ENCODE results near the gene ZBED3.
"Not testable (repeated sequence)": the region's sequence is repeated elsewhere in the genome, so short reads cannot be mapped to it uniquely, and the experiment has no call there.

ZBED3 gene

DNA sequence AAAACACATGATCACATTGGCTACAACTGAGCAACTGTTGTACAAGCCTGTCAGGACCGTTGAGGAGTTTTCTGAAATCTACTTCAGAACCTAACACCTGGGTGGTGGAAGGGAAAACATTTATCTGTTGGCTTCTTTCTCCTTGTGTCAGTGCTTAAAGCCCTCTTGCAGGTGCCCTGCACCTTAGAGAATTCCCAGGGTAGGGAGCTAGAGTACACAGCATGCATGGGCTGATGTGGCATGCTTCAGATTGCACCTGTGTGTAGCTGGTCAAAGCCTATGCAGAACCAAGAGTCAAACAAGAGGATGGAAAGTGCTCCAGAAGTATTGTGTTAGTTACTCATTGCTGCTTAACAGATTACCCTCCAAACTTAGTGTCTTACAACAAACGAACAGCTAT is 33.6 kb upstream of the ZBED3 start:
- H3K4me3 ChIP-seq (ENCODE audit: low read depth, low read length) = no peak overlapping the region
- TF ChIP-seq, protein P1, sequence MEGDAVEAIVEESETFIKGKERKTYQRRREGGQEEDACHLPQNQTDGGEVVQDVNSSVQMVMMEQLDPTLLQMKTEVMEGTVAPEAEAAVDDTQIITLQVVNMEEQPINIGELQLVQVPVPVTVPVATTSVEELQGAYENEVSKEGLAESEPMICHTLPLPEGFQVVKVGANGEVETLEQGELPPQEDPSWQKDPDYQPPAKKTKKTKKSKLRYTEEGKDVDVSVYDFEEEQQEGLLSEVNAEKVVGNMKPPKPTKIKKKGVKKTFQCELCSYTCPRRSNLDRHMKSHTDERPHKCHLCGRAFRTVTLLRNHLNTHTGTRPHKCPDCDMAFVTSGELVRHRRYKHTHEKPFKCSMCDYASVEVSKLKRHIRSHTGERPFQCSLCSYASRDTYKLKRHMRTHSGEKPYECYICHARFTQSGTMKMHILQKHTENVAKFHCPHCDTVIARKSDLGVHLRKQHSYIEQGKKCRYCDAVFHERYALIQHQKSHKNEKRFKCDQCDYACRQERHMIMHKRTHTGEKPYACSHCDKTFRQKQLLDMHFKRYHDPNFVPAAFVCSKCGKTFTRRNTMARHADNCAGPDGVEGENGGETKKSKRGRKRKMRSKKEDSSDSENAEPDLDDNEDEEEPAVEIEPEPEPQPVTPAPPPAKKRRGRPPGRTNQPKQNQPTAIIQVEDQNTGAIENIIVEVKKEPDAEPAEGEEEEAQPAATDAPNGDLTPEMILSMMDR (IDR thresholded peaks at IDR 0.05; ENCODE audit: insufficient read depth, low read depth, low read length, missing control alignments) = no peak
- no peak for DNase-seq (ENCODE audit: low read depth)

DNA sequence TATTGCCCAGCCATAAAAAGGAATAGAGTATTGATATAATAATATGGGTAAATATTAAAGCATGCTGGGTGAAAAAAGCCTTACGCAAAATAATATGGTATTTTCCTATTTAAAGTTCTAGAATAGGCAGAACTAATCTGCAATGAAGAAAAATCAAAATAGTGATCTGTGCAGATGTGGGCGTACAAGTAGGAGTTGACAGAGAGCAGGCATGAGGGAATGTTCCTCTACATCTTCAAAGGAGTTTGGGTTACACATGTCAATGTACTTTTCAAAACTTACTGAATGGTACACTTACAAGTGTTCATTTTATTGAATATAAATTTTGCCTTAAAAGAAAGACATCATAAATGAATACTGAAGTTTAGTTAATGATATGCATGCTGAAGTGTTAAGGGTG is 33.0 kb upstream of the ZBED3 start:
- DNase-seq (ENCODE audit: low read depth) = no peak
- TF ChIP-seq, protein P1 (IDR thresholded peaks at IDR 0.05; ENCODE audit: insufficient read depth, low read depth, low read length, missing control alignments) = no peak

DNA sequence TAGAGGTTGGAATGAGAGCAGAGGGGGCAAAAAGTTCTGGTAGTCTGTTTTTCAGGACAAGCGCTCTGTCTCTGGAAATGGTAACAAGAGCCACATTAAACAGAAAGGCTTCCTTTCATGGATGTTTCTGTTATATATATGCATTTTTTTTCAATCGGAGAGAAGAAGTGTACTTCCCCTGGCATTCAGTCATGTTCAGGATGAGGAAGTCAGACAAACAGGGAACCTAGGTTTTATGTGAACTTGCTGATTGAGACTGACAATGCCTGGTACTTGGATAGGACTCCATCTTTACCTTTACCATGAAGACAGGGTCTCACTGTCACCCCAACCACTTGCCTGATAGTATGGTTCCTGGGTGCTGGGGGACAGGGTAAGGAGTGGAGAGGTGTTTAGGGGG is 30.1 kb upstream of the ZBED3 start:
- no peak for DNase-seq (ENCODE audit: low read depth)
- TF ChIP-seq, protein P1 (IDR thresholded peaks at IDR 0.05; ENCODE audit: insufficient read depth, low read depth, low read length, missing control alignments) = no peak
- H3K4me3 ChIP-seq (ENCODE audit: low read depth, low read length) = no peak overlapping the region

More for the DNA sequence above, 33.0 kb upstream of the ZBED3 start:
- no peak overlapping the region for H3K4me3 ChIP-seq (ENCODE audit: low read depth, low read length)

- not testable (repeated sequence) for DNase-seq (ENCODE audit: low read depth); H3K4me3 ChIP-seq (ENCODE audit: low read depth, low read length)
These were observed 19.9 kb upstream of the ZBED3 start for GRCh38 chr5:77107035-77107434.

DNA sequence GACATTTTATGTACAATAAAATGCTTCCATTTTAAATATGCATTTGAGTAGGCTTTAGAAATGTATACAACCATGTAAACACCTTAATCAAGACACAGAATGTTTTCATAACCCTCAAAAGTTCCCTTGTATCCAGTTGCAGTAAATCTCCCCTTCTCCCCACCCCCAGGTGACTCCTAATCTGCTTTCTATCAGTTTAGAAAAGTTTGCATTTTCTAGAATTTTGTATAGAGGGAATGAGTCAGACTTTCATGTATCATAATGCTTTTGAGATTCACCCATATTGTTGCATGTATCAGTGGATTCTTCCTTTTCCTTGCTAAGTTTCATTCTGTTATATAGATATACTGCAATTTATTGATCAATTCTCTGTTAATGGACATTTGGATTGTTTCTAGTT is 17.7 kb upstream of the ZBED3 start:
- H3K4me3 ChIP-seq (ENCODE audit: low read depth, low read length) = no peak overlapping the region
- TF ChIP-seq, protein P1 (IDR thresholded peaks at IDR 0.05; ENCODE audit: insufficient read depth, low read depth, low read length, missing control alignments) = no peak
- no peak for DNase-seq (ENCODE audit: low read depth)

GRCh38 chr5:77103457-77103856 is 16.4 kb upstream of the ZBED3 start:
- DNase-seq (ENCODE audit: low read depth) = no peak
- TF ChIP-seq, protein P1 (IDR thresholded peaks at IDR 0.05; ENCODE audit: insufficient read depth, low read depth, low read length, missing control alignments) = no peak
- H3K4me3 ChIP-seq (ENCODE audit: low read depth, low read length) = no peak overlapping the region

DNA sequence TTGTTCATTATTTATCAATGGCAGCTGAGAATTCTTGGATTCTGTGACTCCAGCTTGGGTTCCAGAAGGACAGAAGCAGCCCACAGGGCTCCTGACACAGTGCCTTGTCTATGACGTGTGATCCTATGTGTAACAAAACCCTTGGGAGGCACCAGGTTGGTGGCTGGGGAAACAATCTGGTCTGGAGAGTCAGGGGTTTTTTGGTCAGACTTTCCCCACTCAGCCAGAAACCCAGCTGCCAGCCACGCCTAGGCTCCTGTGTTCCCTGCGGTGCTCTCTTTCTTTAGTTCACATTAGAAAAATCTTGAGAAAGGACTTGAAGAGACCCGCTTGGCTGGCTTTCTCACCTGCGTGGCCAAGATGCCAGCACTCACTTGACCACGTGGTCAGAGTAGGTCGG is 15.5 kb upstream of the ZBED3 start:
- TF ChIP-seq, protein P1 (IDR thresholded peaks at IDR 0.05; ENCODE audit: insufficient read depth, low read depth, low read length, missing control alignments) = no peak
- no peak overlapping the region for H3K4me3 ChIP-seq (ENCODE audit: low read depth, low read length)
- DNase-seq (ENCODE audit: low read depth) = peak; percentile 29
